Endothelial cell of umbilical vein (primary cell): ENCODE measurements around the gene DENND1C. TPM values are rescaled to one million over a fixed set of nuclear protein-coding genes. Genes with fewer than 3 reads are reported as not detected.

Source experiments
- BruUV-seq: library from RNA; stranded (reverse); fragments of 400-500 nt; replicated peaks from 2 replicates; lab custom pipeline; 2021; lab: Mats Ljungman, UMichigan
- CTCF ChIA-PET: fragments of 300-600, 350-600 bp; sonication (Branson Sonifier 250); formaldehyde crosslinking; loops from one replicate; lab custom pipeline; 2021; ENCODE audit warnings: antibody characterized with exemption, inconsistent platforms; lab: Charles Lee
- POLR2A ChIA-PET: fragments of 300-600, 350-600 bp; sonication (Branson Sonifier 250); formaldehyde crosslinking; loops from one replicate; lab custom pipeline; 2021; ENCODE audit warnings: antibody characterized with exemption, inconsistent platforms; lab: Charles Lee
- DNase-seq: peaks from one replicate; pipeline ENCODE4 v3.0.0-alpha.2; 2011; ENCODE audit warnings: low read depth, low spot score
- FAIRE-seq: peaks from 2 replicates; lab custom pipeline; 2011; peaks lifted over from hg19 to GRCh38; lab: Jason Lieb, UNC
- H2AFZ ChIP-seq: 2 replicates; pipeline ENCODE4 v1.6.0; 2012; ENCODE audit warnings: low read depth, low read length, control low read depth, inconsistent platforms
- H3K27ac ChIP-seq: 2 replicates; pipeline ENCODE4 v1.5.1; 2011; ENCODE audit warnings: low read depth, mild to moderate bottlenecking, control low read depth, low read length, moderate library complexity; ENCODE audit not compliant: insufficient read depth
- H3K27me3 ChIP-seq, 2 experiments: 2 replicates each; pipeline versions ENCODE4 v1.6.0 to v1.6.1; 2011; ENCODE audit warnings: low read length in 2 of 2, mixed read lengths in 1 of 2; ENCODE audit not compliant: control insufficient read depth in 2 of 2, insufficient read depth in 2 of 2
- H3K36me3 ChIP-seq, 2 experiments: 2 replicates in 1 of 2; 3 replicates in 1 of 2; pipeline ENCODE4 v1.5.1; 2011; ENCODE audit warnings: low read length in 2 of 2, mild to moderate bottlenecking in 1 of 2, moderate library complexity in 1 of 2; ENCODE audit not compliant: control insufficient read depth in 2 of 2, insufficient read depth in 2 of 2; ENCODE audit errors: extremely low read depth in 1 of 2
- H3K4me1 ChIP-seq: 3 replicates; pipeline ENCODE4 v1.5.1; 2011; ENCODE audit warnings: mild to moderate bottlenecking, low read length; ENCODE audit not compliant: control insufficient read depth, insufficient read depth; ENCODE audit errors: extremely low read depth
- H3K4me2 ChIP-seq: 2 replicates; pipeline ENCODE4 v1.6.1; 2011; ENCODE audit warnings: low read length, control low read depth, mixed read lengths; ENCODE audit not compliant: insufficient read depth
- H3K4me3 ChIP-seq, 3 experiments: fragments of 200-600 bp in 1 of 3; sonication (generic), shearing (Covaris generic) in 1 of 3; replicated peaks in 1 of 3; 2 replicates each; pipeline ENCODE4 v1.5.1; 2011 to 2016; ENCODE audit warnings: control low read depth in 3 of 3, low read length in 3 of 3, mild to moderate bottlenecking in 2 of 3, inconsistent platforms in 1 of 3, low read depth in 1 of 3, moderate library complexity in 1 of 3; ENCODE audit not compliant: insufficient read depth in 1 of 3
- H3K79me2 ChIP-seq: 2 replicates; pipeline ENCODE4 v1.6.0; 2012; ENCODE audit warnings: low read length, inconsistent platforms; ENCODE audit not compliant: control insufficient read depth, insufficient read depth
- H3K9ac ChIP-seq: replicated peaks from 2 replicates; pipeline ENCODE3; 2011; ENCODE audit warnings: low read length, control low read depth; ENCODE audit not compliant: insufficient read depth; ENCODE audit errors: extremely low read depth
- H3K9me1 ChIP-seq: replicated peaks from 3 replicates; pipeline ENCODE4 v1.6.0; 2011; ENCODE audit warnings: mild to moderate bottlenecking, low read length; ENCODE audit not compliant: control insufficient read depth, insufficient read depth; ENCODE audit errors: extremely low read depth
- H3K9me3 ChIP-seq: replicated peaks from 2 replicates; pipeline ENCODE4 v1.5.1; 2012; ENCODE audit warnings: low read length, inconsistent platforms; ENCODE audit not compliant: control insufficient read depth, insufficient read depth
- H4K20me1 ChIP-seq: replicated peaks from 2 replicates; pipeline ENCODE3; 2011; ENCODE audit warnings: mild to moderate bottlenecking, low read length; ENCODE audit not compliant: control insufficient read depth, insufficient read depth; ENCODE audit errors: extremely low read depth
- CTCF ChIP-seq, 2 donors: IDR thresholded peaks; 1 replicate in 1 of 2; 2 replicates in 1 of 2; pipeline ENCODE4 v1.5.1; 2011; ENCODE audit warnings: low read length in 2 of 2, mild to moderate bottlenecking in 2 of 2, moderate library complexity in 2 of 2, control low read depth in 1 of 2, inconsistent platforms in 1 of 2, low read depth in 1 of 2; ENCODE audit not compliant: insufficient read depth in 1 of 2; ENCODE audit errors: extremely low read depth in 1 of 2
- EZH2 ChIP-seq: IDR thresholded peaks from 2 replicates; pipeline ENCODE4 v1.6.1; 2012; ENCODE audit warnings: borderline replicate concordance, low read depth, mild to moderate bottlenecking, moderate library complexity, low read length, inconsistent platforms; ENCODE audit not compliant: severe bottlenecking
- FOS ChIP-seq: IDR thresholded peaks from 2 replicates; pipeline ENCODE4 v1.6.1; 2011; ENCODE audit warnings: mild to moderate bottlenecking, low read length, moderate library complexity, borderline replicate concordance; ENCODE audit not compliant: insufficient read depth
- GATA2 ChIP-seq: IDR thresholded peaks from 2 replicates; pipeline ENCODE4 v1.7.0; 2011; ENCODE audit warnings: low read depth, mild to moderate bottlenecking, moderate library complexity, mixed read lengths, low read length; ENCODE audit not compliant: insufficient read length, insufficient read depth
- JUN ChIP-seq: IDR thresholded peaks from 2 replicates; pipeline ENCODE4 v1.6.1; 2011; ENCODE audit warnings: borderline replicate concordance, low read depth; ENCODE audit not compliant: insufficient read length, insufficient read depth
- MYC ChIP-seq: IDR thresholded peaks from one replicate; pipeline ENCODE4 v1.6.1; 2011; ENCODE audit warnings: mild to moderate bottlenecking, low read depth, low read length
- POLR2A ChIP-seq: IDR thresholded peaks from 2 replicates; pipeline ENCODE4 v1.6.1; 2012; ENCODE audit warnings: low read depth, mild to moderate bottlenecking, control low read depth, low read length
- POLR2AphosphoS5 ChIP-seq: IDR thresholded peaks from 2 replicates; pipeline ENCODE4 v1.6.1; 2012; ENCODE audit warnings: low read depth, mild to moderate bottlenecking, control low read depth, low read length, moderate library complexity; ENCODE audit not compliant: insufficient read depth
- dilution Hi-C: fragments of 300-500 bp; cut with MboI; formaldehyde crosslinking; loops from one replicate; pipeline ENCODE4 v1.15.0; 2019; ENCODE audit warnings: low sequenced_read_pairs; ENCODE audit not compliant: extremely low pct_ligation_motif_present
- intact Hi-C: fragments of 100-400 bp; cut with micrococcal nuclease; formaldehyde crosslinking; loops from one replicate; pipeline ENCODE4 v1.10.0; 2022
- polyA plus RNA-seq, 4 experiments: library from polyadenylated mRNA; depleted of rRNA in 3 of 4; stranded (reverse) in 3 of 4; unstranded in 1 of 4; fragments of >200 nt; gene quantifications; 2 replicates each; pipeline versions ENCODE4 v1.2.1 to v1.2.3, GENCODE V29; 2011 to 2012; ENCODE audit warnings: missing spikeins in 1 of 4
- total RNA-seq: library from RNA; stranded (reverse); gene quantifications from 2 replicates; pipeline ENCODE4 v1.2.3, GENCODE V29; 2021
- TF ChIP-seq, protein P1 (sequence below): IDR thresholded peaks from 2 replicates; pipeline ENCODE4 v1.6.1; 2011; ENCODE audit not compliant: insufficient read depth, insufficient read length

Gene DENND1C
- total and polyA plus RNA-seq, 2 donors (not counting 3 experiments of a cell fraction or from before 2014, with no cell fraction given): not detected

DNA sequence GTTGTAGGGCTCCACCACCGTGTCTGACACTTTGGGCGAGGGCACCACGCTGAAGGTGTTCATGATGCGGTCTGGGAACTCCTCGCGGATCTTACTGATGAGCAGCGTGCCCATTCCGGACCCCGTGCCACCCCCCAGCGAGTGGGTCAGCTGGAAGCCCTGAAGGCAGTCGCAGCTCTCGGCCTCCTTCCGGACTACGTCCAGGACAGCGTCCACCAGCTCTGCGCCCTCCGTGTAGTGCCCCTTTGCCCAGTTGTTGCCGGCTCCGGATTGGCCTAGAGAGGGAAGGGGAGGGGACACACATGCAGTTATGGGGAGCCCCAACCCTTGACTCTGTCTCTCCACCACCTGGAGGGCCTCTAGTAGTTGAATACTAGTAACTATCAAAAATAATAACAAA lies 14.4 kb upstream of the DENND1C start:
- DNase-seq (no peak), FAIRE-seq (no peak)
- intact Hi-C loops (no loop called here), dilution Hi-C loops (no loop called here)
- Histone ChIP-seq H3K27me3 (peaks cover 5 to 6% of the 10 kb centered on the region in 2 experiments), H4K20me1 (no peaks in the 10 kb centered on the region), H3K9me3 (no peaks in the 10 kb centered on the region), H3K4me3 (no peak overlapping the region), H3K9ac (no peak overlapping the region), H3K4me1 (no peaks in the 10 kb centered on the region), H3K4me2 (no peak overlapping the region), H3K79me2 (no peaks in the 10 kb centered on the region), H3K9me1 (no peaks in the 10 kb centered on the region), H2AFZ (no peak overlapping the region), H3K27ac (no peak overlapping the region), H3K36me3 (no peaks in the 10 kb centered on the region)
- TF ChIP-seq POLR2A (no peak), GATA2 (no peak), CTCF (IDR thresholded peaks at IDR 0.05; ENCODE audit: extremely low read depth in 1 of 2, insufficient read depth in 1 of 2, low read depth in 1 of 2, low read length in 2 of 2) (no peak), JUN (no peak), FOS (no peak), EZH2 (no peak), MYC (no peak), POLR2AphosphoS5 (no peak)
- TF ChIP-seq, protein P1, sequence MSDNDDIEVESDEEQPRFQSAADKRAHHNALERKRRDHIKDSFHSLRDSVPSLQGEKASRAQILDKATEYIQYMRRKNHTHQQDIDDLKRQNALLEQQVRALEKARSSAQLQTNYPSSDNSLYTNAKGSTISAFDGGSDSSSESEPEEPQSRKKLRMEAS: no peak
- POLR2A ChIA-PET: no interaction called here
- CTCF ChIA-PET: no interaction called here
- BruUV-seq: no TSS peak
